ENCODE measurements around the gene MAP4K5.

Gene MAP4K5

DNA sequence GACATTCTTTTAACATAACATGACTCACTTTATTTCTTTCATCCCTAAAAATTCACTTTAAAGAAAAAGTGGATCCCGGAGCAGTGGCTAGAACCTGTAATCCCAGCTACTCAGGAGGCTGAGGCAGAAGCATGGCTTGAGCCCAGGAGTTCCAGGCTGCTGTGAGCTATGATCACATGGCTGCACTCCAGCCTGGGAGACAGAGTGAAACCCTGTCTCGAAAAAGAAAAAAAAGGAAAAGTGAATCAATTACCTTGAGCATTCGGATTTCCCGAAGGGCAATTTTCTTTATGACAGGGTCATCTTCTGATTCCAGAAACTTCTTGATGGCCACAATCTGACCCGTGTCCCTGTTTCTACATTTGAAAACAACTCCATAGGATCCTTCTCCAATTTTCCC lies 136.9 kb downstream of the MAP4K5 start:
- no peak for TF ChIP-seq CTCF (IDR thresholded peaks at IDR 0.05; ENCODE audit: borderline replicate concordance, insufficient read depth, low read depth, low read length)
- no peak overlapping the region for H3K4me3 ChIP-seq (ENCODE audit: low read depth, low read length)

DNA sequence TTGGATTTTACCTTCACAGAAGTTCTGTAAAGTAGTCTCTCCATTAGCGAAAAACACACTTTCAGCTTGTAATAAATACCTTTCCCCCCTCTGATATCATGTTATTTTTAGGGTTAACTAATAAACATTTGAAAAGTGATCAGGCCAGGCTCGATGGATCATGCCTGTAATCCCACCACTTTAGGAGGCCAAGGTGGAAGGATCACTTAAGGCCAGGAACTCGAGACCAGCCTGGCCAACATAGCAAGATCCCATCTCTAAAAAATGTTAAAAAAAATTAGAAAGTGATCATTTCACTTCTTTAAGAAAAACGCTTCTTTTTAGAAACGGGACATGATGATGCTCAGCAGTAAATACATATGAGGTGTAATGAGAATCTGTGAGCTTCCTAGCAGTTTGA lies 137.7 kb downstream of the MAP4K5 start:
- no peak overlapping the region for H3K4me3 ChIP-seq (ENCODE audit: low read depth, low read length)
- TF ChIP-seq CTCF (IDR thresholded peaks at IDR 0.05; ENCODE audit: borderline replicate concordance, insufficient read depth, low read depth, low read length) = no peak

- H3K4me3 ChIP-seq (ENCODE audit: low read depth, low read length) = no peak overlapping the region
These were observed 142.5 kb downstream of the MAP4K5 start for GRCh38 chr14:50389668-50390441.

GRCh38 chr14:50388256-50388931 lies 144.0 kb downstream of the MAP4K5 start:
- TF ChIP-seq CTCF (IDR thresholded peaks at IDR 0.05; ENCODE audit: borderline replicate concordance, insufficient read depth, low read depth, low read length) = no peak
- no peak overlapping the region for H3K4me3 ChIP-seq (ENCODE audit: low read depth, low read length)

More at GRCh38 chr14:50389668-50390441, 142.5 kb downstream of the MAP4K5 start:
- no peak for TF ChIP-seq CTCF (IDR thresholded peaks at IDR 0.05; ENCODE audit: borderline replicate concordance, insufficient read depth, low read depth, low read length)

DNA sequence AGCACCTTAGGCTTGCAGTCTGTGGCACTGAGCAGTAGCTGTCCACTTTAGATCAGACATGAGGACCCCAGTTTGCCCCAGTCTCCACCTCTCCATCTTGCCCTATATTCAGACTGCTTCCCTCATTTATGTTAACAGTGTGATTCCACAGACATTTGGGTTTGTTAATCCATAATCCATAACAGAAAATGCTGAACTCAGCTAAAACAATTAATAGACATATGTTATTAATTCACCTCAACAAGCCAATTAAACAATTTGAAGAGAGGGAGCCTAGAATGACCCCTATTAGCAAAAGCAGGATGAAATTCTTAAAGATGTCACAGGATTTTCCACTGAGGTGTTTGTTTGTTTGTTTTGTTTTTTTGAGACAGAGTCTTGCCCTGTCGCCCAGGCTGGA lies 144.8 kb downstream of the MAP4K5 start:
- H3K4me3 ChIP-seq (ENCODE audit: low read depth, low read length) = no peak overlapping the region
- TF ChIP-seq CTCF (IDR thresholded peaks at IDR 0.05; ENCODE audit: borderline replicate concordance, insufficient read depth, low read depth, low read length) = no peak

GRCh38 chr14:50383618-50384225 lies 148.6 kb downstream of the MAP4K5 start:
- TF ChIP-seq CTCF (IDR thresholded peaks at IDR 0.05; ENCODE audit: borderline replicate concordance, insufficient read depth, low read depth, low read length) = no peak

More at GRCh38 chr14:50383618-50384225, 148.6 kb downstream of the MAP4K5 start:
- no peak overlapping the region for H3K4me3 ChIP-seq (ENCODE audit: low read depth, low read length)

Measured in GM12875 (cell line).